ENCODE results near the gene PHACTR3.

PHACTR3 gene

GRCh38 chr20:59817846-59818615 lies 213.7 kb downstream of the PHACTR3 start:
- DNase-seq (ENCODE audit: low spot score) = no peak

GRCh38 chr20:59818911-59819310 lies 214.6 kb downstream of the PHACTR3 start:
- no peak for DNase-seq (ENCODE audit: low spot score)

- no peak for DNase-seq (ENCODE audit: low spot score)
Measured at GRCh38 chr20:59819496-59820203, 215.3 kb downstream of the PHACTR3 start.

GRCh38 chr20:59820204-59821041 lies 216.1 kb downstream of the PHACTR3 start:
- DNase-seq (ENCODE audit: low spot score) = no peak

GRCh38 chr20:59821201-59821600 lies 216.9 kb downstream of the PHACTR3 start:
- DNase-seq (ENCODE audit: low spot score) = no peak

GRCh38 chr20:59821788-59822187 lies 217.4 kb downstream of the PHACTR3 start:
- DNase-seq (ENCODE audit: low spot score) = no peak

GRCh38 chr20:59822291-59823029 lies 218.1 kb downstream of the PHACTR3 start:
- DNase-seq (ENCODE audit: low spot score) = no peak

- DNase-seq (ENCODE audit: low spot score) = no peak
Measured at GRCh38 chr20:59823030-59823423, 218.7 kb downstream of the PHACTR3 start.

GRCh38 chr20:59823491-59824259 lies 219.3 kb downstream of the PHACTR3 start:
- DNase-seq (ENCODE audit: low spot score) = no peak

- DNase-seq (ENCODE audit: low spot score) = no peak
Measured at GRCh38 chr20:59824711-59825562, 220.6 kb downstream of the PHACTR3 start.

- no peak for DNase-seq (ENCODE audit: low spot score)
Measured at GRCh38 chr20:59825563-59825920, 221.2 kb downstream of the PHACTR3 start.

- DNase-seq (ENCODE audit: low spot score) = no peak
Measured at GRCh38 chr20:59825944-59826759, 221.8 kb downstream of the PHACTR3 start.

GRCh38 chr20:59827138-59828056 lies 223.1 kb downstream of the PHACTR3 start:
- no peak for DNase-seq (ENCODE audit: low spot score)

- DNase-seq (ENCODE audit: low spot score) = no peak
Measured at GRCh38 chr20:59828125-59829053, 224.0 kb downstream of the PHACTR3 start.

GRCh38 chr20:59829054-59829785 lies 224.9 kb downstream of the PHACTR3 start:
- DNase-seq (ENCODE audit: low spot score) = no peak
